GM10248 (cell line): ENCODE results near the gene LRRC3.

ENCODE experiments used
- CTCF ChIA-PET: fragments of 300-600 bp; sonication (Branson Sonifier 250); formaldehyde crosslinking; extraction: SDS; loops from one replicate; lab custom pipeline; 2021; ENCODE audit warnings: antibody characterized with exemption; lab: Yijun Ruan, JAX
- POLR2A ChIA-PET: fragments of 350-650 bp; sonication (Branson Sonifier 250); formaldehyde crosslinking; extraction: SDS; loops from one replicate; lab custom pipeline; 2020; ENCODE audit warnings: antibody characterized with exemption; lab: Yijun Ruan, JAX
- DNase-seq: peaks from one replicate; pipeline ENCODE4 v3.0.0; 2012; ENCODE audit errors: extremely low spot score
- TF ChIP-seq, protein P1 (sequence below): IDR thresholded peaks from 2 replicates; pipeline ENCODE4 v1.5.1; 2012; ENCODE audit warnings: mild to moderate bottlenecking, low read depth; ENCODE audit errors: extremely low read depth, missing control alignments, control extremely low read depth

Gene LRRC3

DNA sequence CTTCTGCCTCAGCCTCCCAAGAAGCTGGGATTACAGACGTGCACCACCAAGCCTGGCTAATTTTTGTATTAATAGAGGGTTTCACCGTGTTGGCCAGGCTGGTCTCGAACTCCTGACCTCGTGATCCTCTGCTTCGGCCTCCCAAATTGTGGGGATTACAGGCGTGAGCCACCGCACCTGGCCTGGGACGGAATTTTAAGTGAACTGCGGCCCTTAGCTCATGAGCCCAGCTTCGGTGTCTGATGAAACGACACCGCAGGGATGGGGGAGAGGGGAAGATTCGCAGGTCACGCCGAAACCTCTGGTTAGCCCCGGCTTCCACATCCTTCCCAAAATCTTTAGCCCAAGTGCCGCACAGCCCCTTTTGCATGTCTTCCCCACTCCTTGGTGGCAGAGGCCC is 39.1 kb downstream of the LRRC3 start:
- TF ChIP-seq, protein P1, sequence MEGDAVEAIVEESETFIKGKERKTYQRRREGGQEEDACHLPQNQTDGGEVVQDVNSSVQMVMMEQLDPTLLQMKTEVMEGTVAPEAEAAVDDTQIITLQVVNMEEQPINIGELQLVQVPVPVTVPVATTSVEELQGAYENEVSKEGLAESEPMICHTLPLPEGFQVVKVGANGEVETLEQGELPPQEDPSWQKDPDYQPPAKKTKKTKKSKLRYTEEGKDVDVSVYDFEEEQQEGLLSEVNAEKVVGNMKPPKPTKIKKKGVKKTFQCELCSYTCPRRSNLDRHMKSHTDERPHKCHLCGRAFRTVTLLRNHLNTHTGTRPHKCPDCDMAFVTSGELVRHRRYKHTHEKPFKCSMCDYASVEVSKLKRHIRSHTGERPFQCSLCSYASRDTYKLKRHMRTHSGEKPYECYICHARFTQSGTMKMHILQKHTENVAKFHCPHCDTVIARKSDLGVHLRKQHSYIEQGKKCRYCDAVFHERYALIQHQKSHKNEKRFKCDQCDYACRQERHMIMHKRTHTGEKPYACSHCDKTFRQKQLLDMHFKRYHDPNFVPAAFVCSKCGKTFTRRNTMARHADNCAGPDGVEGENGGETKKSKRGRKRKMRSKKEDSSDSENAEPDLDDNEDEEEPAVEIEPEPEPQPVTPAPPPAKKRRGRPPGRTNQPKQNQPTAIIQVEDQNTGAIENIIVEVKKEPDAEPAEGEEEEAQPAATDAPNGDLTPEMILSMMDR: no peak
- ChIA-PET CTCF (interaction anchor here (1.4 to 2.4 kb wide), 3 partner anchors 10 to 15 kb away, joined by 4 to 11 read pairs (median 6); no protein-coding TSS in a partner anchor), POLR2A (no interaction called here)
- no peak for DNase-seq

DNA sequence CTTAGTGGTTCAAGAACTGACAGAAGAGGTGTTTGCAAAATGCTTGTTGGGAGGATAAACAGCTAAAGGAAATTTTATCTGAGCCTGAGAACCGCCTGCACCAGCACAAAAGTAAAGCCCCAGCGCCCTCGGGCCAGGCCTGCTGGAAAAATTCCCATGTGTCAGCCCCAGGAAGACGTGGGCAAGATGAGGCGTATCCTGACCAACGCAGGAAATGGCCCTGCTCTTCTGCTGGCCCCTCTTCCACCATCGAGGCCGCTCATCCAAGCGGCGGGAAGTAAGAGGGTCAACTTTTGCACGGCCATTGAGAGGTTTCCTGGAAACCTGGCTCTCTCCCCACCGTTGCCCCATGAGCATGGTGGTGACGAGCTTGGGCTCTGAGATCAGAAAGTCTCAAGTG is 39.6 kb downstream of the LRRC3 start:
- ChIA-PET POLR2A (no interaction called here), CTCF (interaction anchor here (1.4 to 2.4 kb wide), 4 partner anchors 11 to 16 kb away, joined by 4 to 11 read pairs (median 7); no protein-coding TSS in a partner anchor)
- TF ChIP-seq, protein P1: no peak
- DNase-seq: no peak

DNA sequence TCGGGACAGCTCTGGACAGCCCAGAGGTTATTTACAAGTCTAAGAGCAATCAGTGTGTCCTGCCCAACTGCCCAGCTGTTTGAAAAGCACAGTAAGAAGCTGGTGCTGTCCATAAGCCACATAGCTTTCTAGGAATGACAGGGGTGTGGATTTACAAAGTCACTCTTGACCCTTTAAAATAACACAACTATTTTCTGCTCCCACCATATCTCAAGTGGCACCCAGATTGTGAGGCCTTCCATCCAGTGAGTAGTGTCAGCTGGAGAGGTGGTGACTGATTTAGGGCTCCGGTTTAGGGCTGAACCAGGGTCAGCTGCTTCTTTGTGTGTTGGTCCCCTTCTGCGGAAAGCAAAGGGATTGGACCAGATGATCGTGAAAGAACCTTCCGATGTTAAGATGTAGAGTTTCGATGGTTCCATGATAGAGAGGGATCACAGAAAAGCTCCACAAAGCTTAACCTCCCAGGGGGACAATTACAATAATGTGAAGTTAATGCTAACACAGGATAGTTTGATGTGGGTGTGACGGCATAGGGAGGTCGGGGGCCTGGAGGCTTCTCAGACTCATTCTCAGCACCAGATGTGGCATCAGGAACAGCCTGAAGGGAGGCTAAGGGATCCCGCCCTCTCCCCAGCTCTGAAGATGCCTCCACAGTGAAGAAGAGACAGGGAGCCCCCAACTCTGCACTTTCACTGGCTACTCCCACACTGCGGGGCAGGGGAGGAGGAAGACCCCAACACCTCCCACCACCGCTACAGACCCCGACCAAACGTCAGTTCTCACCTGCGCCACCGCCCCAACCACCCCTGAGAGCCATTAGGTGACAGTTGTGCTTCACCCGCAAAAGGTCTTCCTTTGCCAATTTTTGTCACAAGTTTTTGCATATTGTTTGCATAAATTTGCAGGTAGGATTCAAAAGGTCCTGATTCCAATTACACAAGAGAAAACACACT is 40.6 kb downstream of the LRRC3 start:
- ChIA-PET POLR2A (no interaction called here), CTCF (interaction anchor here (1.4 to 2.4 kb wide), 5 partner anchors 12 to 298 kb away, joined by 4 to 11 read pairs (median 7); no protein-coding TSS in a partner anchor)
- TF ChIP-seq, protein P1: no peak
- DNase-seq: no peak

DNA sequence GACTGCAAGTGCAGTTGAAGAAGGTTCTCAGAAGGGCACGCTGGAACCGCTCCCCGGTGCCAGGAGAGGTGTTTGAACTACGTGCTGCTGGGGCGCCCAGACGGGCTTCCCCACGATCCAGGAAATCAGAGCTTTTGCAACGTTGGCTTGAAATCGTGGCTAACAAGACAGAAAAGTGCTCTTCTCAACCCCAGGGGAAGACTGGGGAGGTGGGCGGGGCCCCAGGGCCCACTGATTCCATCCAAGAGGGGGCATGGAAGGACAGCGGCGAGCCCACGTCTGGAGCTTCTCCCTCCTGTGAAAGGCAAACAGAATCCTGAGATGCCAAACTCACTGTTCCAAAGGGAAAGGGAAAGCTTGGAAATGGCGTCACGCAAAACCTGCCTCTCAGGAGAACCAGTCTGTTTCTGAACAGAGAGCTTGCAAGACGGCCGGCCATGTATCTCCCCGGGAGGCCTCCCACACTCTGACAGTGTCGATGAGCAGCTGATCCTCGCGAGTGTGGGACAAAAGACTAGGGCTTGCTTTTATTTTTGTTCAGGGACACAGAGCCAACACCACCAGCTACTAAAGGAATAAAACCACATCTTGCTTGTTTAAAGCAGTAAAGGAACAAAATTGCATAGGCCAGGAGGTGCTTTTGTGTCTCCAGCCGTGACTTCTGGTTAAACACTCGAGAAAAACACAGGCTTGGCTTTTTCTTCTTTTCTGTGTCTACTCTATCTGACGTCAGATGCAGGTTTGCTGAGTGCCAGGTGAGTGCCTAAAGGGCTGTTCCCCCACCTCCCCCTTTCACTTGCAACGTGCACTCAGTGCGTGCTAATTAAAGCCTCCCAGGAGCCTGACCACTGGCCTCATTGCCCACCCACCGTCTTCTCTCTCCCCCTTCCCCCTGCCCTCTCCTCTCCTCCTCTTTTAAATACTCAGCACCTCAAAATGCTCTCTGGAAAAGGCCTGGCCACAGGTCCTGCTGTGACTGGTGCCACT is 41.5 kb downstream of the LRRC3 start:
- no peak for DNase-seq
- ChIA-PET POLR2A (no interaction called here), CTCF (interaction anchor here (1.5 to 2.4 kb wide), 2 partner anchors 14 to 297 kb away, joined by 7 to 8 read pairs; no protein-coding TSS in a partner anchor)

DNA sequence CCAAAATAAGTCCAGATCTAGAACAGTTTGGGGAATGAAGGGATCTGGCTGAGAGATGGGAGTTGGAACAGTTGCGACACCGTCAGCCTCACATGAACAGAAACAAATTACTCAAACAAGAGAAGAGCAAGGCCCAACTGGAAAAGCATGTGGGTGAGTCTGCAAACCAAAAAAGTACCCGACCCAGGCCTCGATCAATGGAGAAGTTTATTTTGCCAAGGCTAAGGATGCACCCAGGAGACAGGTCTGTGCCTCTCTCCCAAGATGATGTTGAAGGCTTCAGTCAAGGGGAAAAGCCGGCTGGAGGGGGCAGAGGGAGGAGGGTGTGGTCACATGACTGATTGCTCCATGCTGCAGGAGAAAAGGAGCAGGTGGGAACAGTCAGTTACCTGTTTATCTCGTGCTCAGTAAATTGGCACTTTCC is 42.4 kb downstream of the LRRC3 start:
- DNase-seq: no peak
- CTCF ChIA-PET: no interaction called here

More for the DNA sequence above, 41.5 kb downstream of the LRRC3 start:
- TF ChIP-seq, protein P1: no peak

More for the DNA sequence above, 42.4 kb downstream of the LRRC3 start:
- TF ChIP-seq, protein P1: no peak
- POLR2A ChIA-PET: no interaction called here
